B cell (primary cell): ENCODE results near the gene PCMTD2. TPM values are rescaled to one million over a fixed set of nuclear protein-coding genes. Genes with fewer than 3 reads are reported as not detected.

ENCODE experiments used
- ATAC-seq: fragments of 200-7000 bp; cut with Tn5 transposase; one replicate; pipeline ENCODE4 v1.10.0; 2021; ENCODE audit warnings: low read depth, mild to moderate bottlenecking, moderate number of reproducible peaks, moderate library complexity
- CTCF ChIA-PET: fragments of 350-600 bp; sonication (Branson Sonifier 250); formaldehyde crosslinking; loops from one replicate; lab custom pipeline; 2021; ENCODE audit warnings: antibody characterized with exemption, inconsistent platforms; lab: Charles Lee
- POLR2A ChIA-PET: fragments of 350-600 bp; sonication (Branson Sonifier 250); formaldehyde crosslinking; loops from one replicate; lab custom pipeline; 2021; ENCODE audit warnings: antibody characterized with exemption; lab: Charles Lee
- DNase-seq: peaks from one replicate; pipeline ENCODE4 v3.0.0; 2013
- H2AFZ ChIP-seq: 2 replicates; pipeline ENCODE4 v1.6.1; 2012; ENCODE audit warnings: mild to moderate bottlenecking, low read depth, low read length; ENCODE audit not compliant: insufficient read depth, poor library complexity, severe bottlenecking
- H3K27ac ChIP-seq, 2 donors: 1 replicate in 1 of 2; 2 replicates in 1 of 2; pipeline ENCODE4 v1.5.1; 2012 to 2013; ENCODE audit warnings: low read length in 2 of 2, mild to moderate bottlenecking in 2 of 2, moderate library complexity in 1 of 2
- H3K27me3 ChIP-seq, 4 experiments: fragments of 200-600 bp in 1 of 4; sonication (generic) in 1 of 4; replicated peaks in 1 of 4; 1 replicate in 2 of 4; 2 replicates in 2 of 4; pipeline versions ENCODE4 v1.6.1 to v1.7.0; 2013 to 2016; ENCODE audit warnings: low read length in 3 of 4, mild to moderate bottlenecking in 2 of 4, mixed read lengths in 1 of 4, moderate library complexity in 1 of 4; ENCODE audit not compliant: insufficient read depth in 4 of 4, control insufficient read depth in 3 of 4; ENCODE audit errors: control extremely low read depth in 1 of 4
- H3K36me3 ChIP-seq, 2 experiments: replicated peaks in 1 of 2; 1 replicate in 1 of 2; 2 replicates in 1 of 2; pipeline versions ENCODE4 v1.6.1 to v1.7.1; 2013; ENCODE audit warnings: low read length in 1 of 2; ENCODE audit not compliant: insufficient read depth in 2 of 2, control insufficient read depth in 1 of 2; ENCODE audit errors: control extremely low read depth in 1 of 2, extremely low read depth in 1 of 2
- H3K4me1 ChIP-seq, 2 donors: fragments of 200-600 bp in 1 of 2; sonication (generic) in 1 of 2; 1 replicate in 1 of 2; 2 replicates in 1 of 2; pipeline versions ENCODE4 v1.5.1 to v1.6.1; 2013 to 2017; ENCODE audit warnings: low read length in 2 of 2; ENCODE audit not compliant: control insufficient read depth in 2 of 2, insufficient read depth in 2 of 2
- H3K4me2 ChIP-seq: replicated peaks from 2 replicates; pipeline ENCODE3; 2012; ENCODE audit warnings: mild to moderate bottlenecking, low read depth, low read length; ENCODE audit not compliant: poor library complexity, severe bottlenecking
- H3K4me3 ChIP-seq, 5 experiments: fragments of 200-600 bp in 1 of 5; sonication (generic) in 1 of 5; 1 replicate in 3 of 5; 2 replicates in 2 of 5; pipeline versions ENCODE4 v1.5.1 to v1.7.0; 2011 to 2016; ENCODE audit warnings: low read length in 4 of 5, mild to moderate bottlenecking in 4 of 5, low read depth in 2 of 5, control low read depth in 1 of 5, moderate library complexity in 1 of 5; ENCODE audit not compliant: insufficient read depth in 1 of 5; ENCODE audit errors: control extremely low read depth in 1 of 5, extremely low read depth in 1 of 5
- H3K79me2 ChIP-seq: fragments of 200-600 bp; sonication (generic); one replicate; pipeline ENCODE4 v1.6.0; 2016; ENCODE audit warnings: low read length; ENCODE audit not compliant: control insufficient read depth, insufficient read depth
- H3K9ac ChIP-seq: fragments of 200-600 bp; sonication (generic); 2 replicates; pipeline ENCODE4 v1.6.1; 2017; ENCODE audit warnings: mild to moderate bottlenecking, low read length, moderate library complexity
- H3K9me3 ChIP-seq, 3 donors: one replicate each; pipeline versions ENCODE4 v1.6.1 to v1.7.1; 2013; ENCODE audit warnings: low read length in 2 of 3; ENCODE audit not compliant: control insufficient read depth in 2 of 3, insufficient read depth in 1 of 3; ENCODE audit errors: control extremely low read depth in 1 of 3
- H4K20me1 ChIP-seq: 2 replicates; pipeline ENCODE4 v1.6.0; 2012; ENCODE audit warnings: mild to moderate bottlenecking, low read length; ENCODE audit not compliant: insufficient read depth, control insufficient read depth, poor library complexity, severe bottlenecking
- H3K27ac Mint-ChIP-seq: one replicate; pipeline ENCODE4 v1.8.0; 2021; ENCODE audit warnings: mixed read lengths
- H3K27me3 Mint-ChIP-seq: one replicate; pipeline ENCODE4 v1.8.0; 2021; ENCODE audit warnings: mixed read lengths
- H3K4me1 Mint-ChIP-seq: one replicate; pipeline ENCODE4 v1.8.0; 2021; ENCODE audit warnings: mixed read lengths
- H3K4me3 Mint-ChIP-seq: one replicate; pipeline ENCODE4 v1.8.0; 2021; ENCODE audit warnings: mixed read lengths
- H3K9me3 Mint-ChIP-seq: one replicate; pipeline ENCODE4 v1.8.0; 2022; ENCODE audit warnings: mixed read lengths; ENCODE audit not compliant: insufficient read depth
- EZH2 ChIP-seq: IDR thresholded peaks from 2 replicates; pipeline ENCODE4 v1.6.1; 2012; ENCODE audit warnings: borderline replicate concordance, low read depth, mild to moderate bottlenecking, moderate library complexity, low read length; ENCODE audit not compliant: insufficient read depth, poor library complexity, severe bottlenecking
- WGBS: methylation state at CpG from one replicate; pipeline ENCODE4 v1.1.5; 2013; ENCODE audit warnings: missing lambda C conversion rate; ENCODE audit not compliant: insufficient coverage; 5-methylcytosine and 5-hydroxymethylcytosine counted together
- intact Hi-C: fragments of 100-400 bp; cut with micrococcal nuclease; formaldehyde crosslinking; loops from one replicate; pipeline ENCODE4 v1.10.0; 2022
- polyA plus RNA-seq: library from polyadenylated mRNA; depleted of rRNA; stranded (reverse); fragments of >200 nt; gene quantifications from 2 replicates; pipeline ENCODE4 v1.2.3, GENCODE V29; 2012
- total RNA-seq, 2 donors: library from RNA; stranded (reverse); fragments of 120-200 nt in 1 of 2; gene quantifications; 1 replicate in 1 of 2; 2 replicates in 1 of 2; pipeline versions ENCODE4 v1.2.3 to v1.2.4, GENCODE V29; 2013 to 2022
- TF ChIP-seq, protein P1 (sequence below): fragments of 200-600 bp; IDR thresholded peaks from one replicate; pipeline ENCODE4 v1.8.0; 2022; ENCODE audit warnings: antibody characterized with exemption, mild to moderate bottlenecking

The PCMTD2 gene
- total and polyA plus RNA-seq, 2 donors (not counting 1 experiment from before 2014, with no cell fraction given), result 39.8 to 131 TPM

DNA sequence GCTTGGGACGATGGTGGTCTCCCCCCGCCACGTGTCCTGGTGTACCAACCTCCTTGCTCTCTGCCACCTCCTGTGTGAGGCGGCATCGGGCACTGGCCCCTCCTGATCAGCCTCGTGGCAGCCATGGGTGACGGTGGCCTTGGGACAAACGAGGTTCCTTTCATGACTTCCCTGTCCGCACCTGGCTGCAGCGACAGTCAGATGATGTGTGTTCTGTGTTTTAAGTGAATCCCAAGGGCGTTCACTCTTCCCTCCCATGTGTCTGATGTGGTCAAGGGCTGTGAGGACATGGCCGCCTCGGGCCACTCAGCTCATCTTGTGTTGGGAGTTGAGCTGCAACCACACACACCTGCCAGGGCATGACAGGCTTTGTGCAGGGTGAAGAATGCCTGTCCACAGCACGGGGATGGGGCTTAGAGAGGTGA is 30.4 kb upstream of the PCMTD2 start:
- CTCF ChIA-PET, result no interaction called here
- Histone ChIP-seq H3K79me2 (no peaks in the 10 kb centered on the region), H3K27ac (no peak overlapping the region), H3K36me3 (no peaks in the 10 kb centered on the region), H2AFZ (no peak overlapping the region), H3K27me3 (no peaks in the 10 kb centered on the region), H3K4me2 (no peak overlapping the region), H3K4me1 (no peaks in the 10 kb centered on the region), H3K9me3 (no peaks in the 10 kb centered on the region), H3K9ac (no peak overlapping the region), H4K20me1 (no peaks in the 10 kb centered on the region), H3K4me3 (no peak overlapping the region)
- intact Hi-C loops, result no loop called here
- Mint-ChIP-seq H3K27me3 (peaks cover 14% of the 10 kb centered on the region), H3K27ac (no peak overlapping the region), H3K9me3 (no peaks in the 10 kb centered on the region), H3K4me3 (no peak overlapping the region), H3K4me1 (no peaks in the 10 kb centered on the region)
- DNase-seq, result no peak
- 83% methylated on average over 12 of the region's 14 CpGs for WGBS
- no peak for ATAC-seq
- TF ChIP-seq, protein P1, sequence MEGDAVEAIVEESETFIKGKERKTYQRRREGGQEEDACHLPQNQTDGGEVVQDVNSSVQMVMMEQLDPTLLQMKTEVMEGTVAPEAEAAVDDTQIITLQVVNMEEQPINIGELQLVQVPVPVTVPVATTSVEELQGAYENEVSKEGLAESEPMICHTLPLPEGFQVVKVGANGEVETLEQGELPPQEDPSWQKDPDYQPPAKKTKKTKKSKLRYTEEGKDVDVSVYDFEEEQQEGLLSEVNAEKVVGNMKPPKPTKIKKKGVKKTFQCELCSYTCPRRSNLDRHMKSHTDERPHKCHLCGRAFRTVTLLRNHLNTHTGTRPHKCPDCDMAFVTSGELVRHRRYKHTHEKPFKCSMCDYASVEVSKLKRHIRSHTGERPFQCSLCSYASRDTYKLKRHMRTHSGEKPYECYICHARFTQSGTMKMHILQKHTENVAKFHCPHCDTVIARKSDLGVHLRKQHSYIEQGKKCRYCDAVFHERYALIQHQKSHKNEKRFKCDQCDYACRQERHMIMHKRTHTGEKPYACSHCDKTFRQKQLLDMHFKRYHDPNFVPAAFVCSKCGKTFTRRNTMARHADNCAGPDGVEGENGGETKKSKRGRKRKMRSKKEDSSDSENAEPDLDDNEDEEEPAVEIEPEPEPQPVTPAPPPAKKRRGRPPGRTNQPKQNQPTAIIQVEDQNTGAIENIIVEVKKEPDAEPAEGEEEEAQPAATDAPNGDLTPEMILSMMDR, result no peak
- no peak for TF ChIP-seq EZH2
- POLR2A ChIA-PET, result no interaction called here

DNA sequence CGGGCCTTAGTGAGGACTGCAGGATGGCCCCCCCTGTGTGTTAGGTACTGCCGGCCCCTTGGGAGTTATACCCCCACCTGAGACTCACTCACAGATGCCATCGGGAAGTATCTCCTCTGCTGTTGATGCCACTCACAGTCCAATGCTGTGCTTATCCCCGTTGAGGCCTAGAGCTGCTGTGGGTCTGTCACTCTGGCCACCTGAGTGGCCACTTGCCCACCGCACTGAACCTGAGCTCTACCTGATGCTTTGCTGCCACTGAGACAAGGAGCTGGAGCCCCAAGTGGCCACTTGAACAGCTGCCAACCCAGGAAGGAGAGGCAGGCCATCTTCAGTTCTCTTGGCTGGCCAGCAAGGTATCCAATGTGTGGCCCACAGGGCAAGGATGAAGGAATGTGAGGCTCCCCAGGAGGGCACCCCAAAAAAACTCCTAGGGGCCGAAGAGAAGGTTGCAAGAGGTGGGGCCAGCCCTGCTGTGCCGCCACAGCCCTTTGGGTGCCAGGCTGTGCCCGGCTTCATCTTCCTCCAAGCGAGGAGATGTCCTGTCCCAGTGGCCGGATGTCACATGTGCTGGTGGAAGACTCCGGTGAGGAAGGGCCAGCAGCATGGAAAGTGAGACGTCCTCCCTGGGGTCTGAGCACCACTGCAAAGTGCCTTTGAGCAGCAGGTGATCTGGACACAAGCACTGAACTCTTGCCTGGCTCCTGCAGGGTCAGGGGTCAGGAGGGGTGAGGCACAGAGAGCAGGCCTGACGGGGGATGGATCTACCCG is 29.5 kb upstream of the PCMTD2 start:
- H3K79me2 ChIP-seq, result no peaks in the 10 kb centered on the region
- H4K20me1 ChIP-seq, result no peaks in the 10 kb centered on the region
- no peak overlapping the region for H3K9ac ChIP-seq
- ChIA-PET CTCF (no interaction called here), POLR2A (no interaction called here)
- H3K4me2 ChIP-seq, result no peak overlapping the region
- Mint-ChIP-seq H3K4me1 (no peaks in the 10 kb centered on the region), H3K27ac (no peak overlapping the region), H3K4me3 (no peak overlapping the region), H3K9me3 (no peaks in the 10 kb centered on the region), H3K27me3 (peaks cover 14% of the 10 kb centered on the region)
- DNase-seq (no peak), ATAC-seq (no peak)
- no peak for TF ChIP-seq EZH2
- TF ChIP-seq, protein P1, result no peak
- WGBS, result 93% methylated on average over 12 of the region's 14 CpGs
- H3K4me3 ChIP-seq, result no peak overlapping the region
- H3K36me3 ChIP-seq, result no peaks in the 10 kb centered on the region
- no peaks in the 10 kb centered on the region for H3K4me1 ChIP-seq
- no peak overlapping the region for H3K27ac ChIP-seq
- no peaks in the 10 kb centered on the region for H3K9me3 ChIP-seq
- no peaks in the 10 kb centered on the region for H3K27me3 ChIP-seq
- H2AFZ ChIP-seq, result no peak overlapping the region
- intact Hi-C loops, result no loop called here
